Measurements from ENCODE around the gene SHLD2. TPM values are rescaled to one million over a fixed set of nuclear protein-coding genes. Genes with fewer than 3 reads are reported as not detected.
"Not testable (repeated sequence)": the region's sequence is repeated elsewhere in the genome, so short reads cannot be mapped to it uniquely, and the experiment has no call there.

The SHLD2 gene
- total RNA-seq, 1 experiment from 2014 or later: 32.4 TPM

DNA sequence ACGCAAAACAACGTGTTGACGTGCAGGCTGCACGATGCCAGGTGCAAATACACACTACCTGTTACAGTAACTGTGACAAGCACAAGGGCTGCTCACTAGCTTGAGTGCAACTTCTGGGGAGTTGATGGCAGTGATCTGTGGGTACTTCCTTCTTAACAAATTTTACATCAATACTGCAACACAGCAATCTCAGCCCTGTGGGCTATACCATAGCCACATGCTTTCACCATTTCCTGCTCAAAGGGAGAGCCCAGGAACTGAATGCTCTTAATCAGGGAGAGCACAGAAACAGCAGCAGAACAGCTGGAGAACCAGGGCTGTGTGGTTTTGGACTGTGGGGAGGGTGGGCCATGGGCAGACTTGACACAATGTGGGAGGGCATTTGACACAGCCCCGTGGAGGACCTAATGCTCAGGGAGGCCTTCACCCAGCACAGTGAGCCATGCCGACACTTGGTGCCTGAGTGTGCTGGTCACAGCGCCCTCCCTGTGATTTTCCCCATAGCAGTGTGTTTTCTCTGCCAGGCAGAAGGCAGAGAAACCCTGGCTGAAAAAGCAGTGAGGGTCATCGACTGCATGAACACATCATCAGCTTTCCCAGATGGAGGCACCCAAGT lies 118.3 kb downstream of the SHLD2 start:
- DNase-seq (ENCODE audit: low read depth): not testable (repeated sequence)

DNA sequence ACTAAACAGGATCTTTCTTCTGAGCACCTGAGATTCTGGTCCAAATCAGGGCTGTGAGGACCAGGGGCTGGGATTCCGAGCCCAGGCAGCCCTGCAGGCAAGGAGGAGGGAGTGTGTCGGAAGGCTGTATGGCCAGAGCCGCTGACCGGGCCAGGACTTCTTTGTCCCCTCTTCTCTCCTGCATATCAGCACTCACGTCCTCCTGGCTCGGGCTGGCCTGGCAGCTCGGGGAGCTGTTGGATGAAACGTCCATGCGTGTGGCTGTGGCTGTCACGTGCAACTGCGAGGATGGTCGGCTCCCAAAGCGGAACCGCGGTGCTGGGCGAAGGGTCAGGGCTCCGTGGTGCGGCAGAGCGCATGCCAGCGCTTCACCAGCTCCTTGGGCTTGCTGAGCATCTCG lies 118.8 kb downstream of the SHLD2 start:
- not testable (repeated sequence) for DNase-seq (ENCODE audit: low read depth)

DNA sequence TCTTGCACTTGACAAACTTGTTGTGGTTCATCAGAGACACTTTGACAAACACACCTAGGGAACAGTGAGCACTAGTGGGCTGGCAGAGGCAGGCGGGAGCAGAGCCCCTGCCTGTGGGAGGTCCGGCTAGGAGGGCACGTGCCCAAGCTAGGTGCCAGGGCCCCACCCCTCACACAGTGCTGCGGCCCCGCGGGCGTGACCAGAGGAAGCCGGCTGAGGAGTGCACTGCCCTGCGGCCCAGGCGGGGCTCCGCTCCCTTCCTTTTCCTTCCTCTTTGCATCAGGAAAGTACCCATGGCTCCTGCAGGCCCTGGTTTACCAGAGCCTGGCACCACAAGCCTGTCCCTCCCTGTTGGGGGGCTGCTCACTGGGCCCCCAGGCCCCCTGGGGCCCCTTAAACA lies 121.1 kb downstream of the SHLD2 start:
- not testable (repeated sequence) for DNase-seq (ENCODE audit: low read depth)

DNA sequence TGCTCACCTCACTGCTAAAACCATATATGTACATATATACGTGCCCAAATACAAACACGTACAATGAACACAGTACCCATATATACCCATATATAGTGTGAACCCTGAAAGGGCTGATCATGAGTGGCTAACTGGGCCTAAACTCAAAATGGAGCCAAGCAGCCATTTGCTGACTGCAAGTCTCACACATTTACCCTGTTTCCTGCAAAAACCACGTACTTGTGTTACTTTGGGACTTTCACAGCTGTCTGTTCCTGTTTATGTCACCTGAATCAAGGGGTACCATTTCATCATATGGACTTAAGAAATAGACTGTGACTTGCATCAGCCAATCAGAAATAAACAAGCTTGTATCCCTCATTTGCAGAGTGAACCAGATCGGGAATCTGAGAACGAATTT lies 124.4 kb downstream of the SHLD2 start:
- not testable (repeated sequence) for DNase-seq (ENCODE audit: low read depth)

DNA sequence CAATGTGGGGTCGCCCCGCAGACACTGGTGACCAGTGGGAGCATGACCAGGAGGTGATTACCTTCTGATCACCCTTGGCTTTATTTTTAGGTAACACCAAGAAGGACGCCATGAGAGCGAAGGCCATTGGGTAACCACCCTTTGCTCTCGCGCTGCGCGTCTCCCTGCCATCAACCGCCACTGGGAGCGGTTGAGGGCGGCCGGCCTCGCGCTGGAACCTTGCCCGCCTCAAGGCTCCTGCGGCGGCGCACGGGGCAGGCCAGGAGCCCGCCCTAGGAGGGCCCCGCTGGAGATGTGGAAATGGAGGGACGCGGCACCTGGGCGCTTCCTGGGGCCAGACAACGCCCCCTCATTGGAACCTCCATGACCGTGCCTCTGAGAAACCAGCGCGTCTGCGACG lies 127.8 kb downstream of the SHLD2 start:
- not testable (repeated sequence) for DNase-seq (ENCODE audit: low read depth)

DNA sequence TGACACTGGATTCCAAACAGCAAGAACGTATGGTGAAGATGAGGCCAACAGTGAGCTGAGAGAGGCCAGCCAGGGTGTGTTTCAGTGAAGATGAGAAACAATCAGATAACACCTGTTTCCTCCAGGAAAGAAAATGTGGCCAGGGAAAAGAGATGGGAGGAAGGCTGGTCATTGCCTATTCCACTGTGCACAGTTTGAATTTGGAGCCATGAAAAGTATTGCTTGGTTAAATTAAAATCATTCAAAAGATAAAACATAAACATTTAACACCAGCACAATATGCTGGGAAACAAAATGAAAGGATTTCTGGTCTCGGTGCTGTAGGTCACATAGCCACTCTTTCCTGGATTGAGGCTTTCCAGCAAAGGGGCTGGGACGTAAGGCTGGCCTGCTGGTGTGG lies 130.1 kb downstream of the SHLD2 start, which contains the start of gene NUTM2A:
NUTM2A (plus strand) TSS at position 301 of the 400 bp plus-strand sequence. CDS start 383 bp downstream, outside the sequence.
- DNase-seq (ENCODE audit: low read depth): not testable (repeated sequence)

DNA sequence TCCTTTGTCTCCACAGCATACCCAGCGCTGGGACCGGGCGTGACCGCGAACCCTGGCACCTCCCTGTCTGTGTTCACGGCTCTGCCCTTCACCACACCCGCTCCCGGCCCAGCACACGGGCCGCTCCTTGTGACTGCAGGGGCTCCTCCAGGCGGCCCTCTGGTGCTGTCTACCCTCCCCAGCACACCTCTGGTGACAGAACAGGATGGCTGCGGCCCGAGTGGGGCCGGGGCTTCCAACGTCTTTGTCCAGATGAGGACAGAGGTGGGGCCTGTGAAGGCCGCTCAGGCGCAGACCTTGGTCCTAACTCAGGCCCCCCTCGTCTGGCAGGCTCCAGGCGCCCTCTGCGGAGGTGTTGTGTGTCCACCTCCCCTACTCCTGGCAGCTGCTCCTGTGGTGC lies 133.2 kb downstream of the SHLD2 start:
- DNase-seq (ENCODE audit: low read depth): not testable (repeated sequence)

DNA sequence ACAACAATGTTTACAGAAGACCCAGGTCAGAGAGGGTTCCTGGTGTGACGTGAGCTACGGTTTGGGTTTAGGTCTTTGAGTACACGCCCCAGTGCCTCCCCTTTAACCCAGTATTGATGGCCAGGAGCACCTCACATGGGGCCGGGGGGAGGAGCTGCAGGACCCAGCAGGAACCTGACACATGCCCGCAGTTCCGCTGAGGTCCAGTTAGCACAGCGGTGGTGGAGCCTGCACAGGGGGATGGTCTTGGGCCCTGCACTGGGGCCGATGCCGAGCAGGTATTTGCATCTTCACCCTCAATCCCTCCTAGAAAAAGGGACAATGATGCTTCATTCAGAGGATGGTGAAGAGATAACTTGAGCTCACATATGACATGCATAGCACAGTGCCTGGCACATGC lies 134.2 kb downstream of the SHLD2 start:
- DNase-seq (ENCODE audit: low read depth): not testable (repeated sequence)

DNA sequence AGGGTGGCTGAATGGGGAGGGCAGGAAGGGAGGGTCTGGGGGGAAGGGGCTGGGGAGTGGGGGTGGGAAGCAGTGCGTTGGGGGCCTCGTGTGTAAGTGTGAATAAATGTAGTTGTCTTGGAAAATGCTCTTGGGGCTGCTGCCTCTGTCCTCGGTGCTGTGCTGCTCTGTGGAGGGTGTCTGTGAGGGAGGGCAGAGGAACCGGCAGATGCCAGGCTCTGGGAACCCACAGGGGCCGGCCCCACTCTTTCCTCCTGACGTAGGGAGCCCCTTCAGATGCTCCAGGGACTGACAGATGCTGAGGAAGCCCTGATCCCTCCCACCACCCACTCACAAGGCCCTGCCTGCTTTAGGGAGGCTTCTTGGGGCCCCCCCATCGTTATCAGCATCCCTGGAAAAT lies 139.8 kb downstream of the SHLD2 start:
- not testable (repeated sequence) for DNase-seq (ENCODE audit: low read depth)

DNA sequence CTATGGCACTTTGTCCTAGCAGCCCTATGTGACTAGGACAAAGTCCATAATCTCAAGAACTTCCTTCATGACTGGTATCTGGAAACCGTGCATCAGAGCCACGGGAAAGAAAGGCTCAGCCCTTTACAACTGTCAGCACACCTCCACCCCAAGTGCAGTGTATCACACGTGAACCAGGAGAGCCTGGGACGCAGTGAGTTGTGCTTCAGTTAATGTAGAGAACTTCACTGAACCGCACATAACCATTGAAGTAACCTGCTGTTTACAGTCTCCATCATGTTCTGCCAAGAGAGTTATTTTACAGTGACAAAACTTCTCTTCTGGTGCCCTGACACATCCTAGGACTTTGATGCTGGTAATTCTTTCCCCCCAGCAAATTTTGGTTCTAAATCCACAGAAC lies 142.2 kb downstream of the SHLD2 start:
- DNase-seq (ENCODE audit: low read depth): not testable (repeated sequence)

DNA sequence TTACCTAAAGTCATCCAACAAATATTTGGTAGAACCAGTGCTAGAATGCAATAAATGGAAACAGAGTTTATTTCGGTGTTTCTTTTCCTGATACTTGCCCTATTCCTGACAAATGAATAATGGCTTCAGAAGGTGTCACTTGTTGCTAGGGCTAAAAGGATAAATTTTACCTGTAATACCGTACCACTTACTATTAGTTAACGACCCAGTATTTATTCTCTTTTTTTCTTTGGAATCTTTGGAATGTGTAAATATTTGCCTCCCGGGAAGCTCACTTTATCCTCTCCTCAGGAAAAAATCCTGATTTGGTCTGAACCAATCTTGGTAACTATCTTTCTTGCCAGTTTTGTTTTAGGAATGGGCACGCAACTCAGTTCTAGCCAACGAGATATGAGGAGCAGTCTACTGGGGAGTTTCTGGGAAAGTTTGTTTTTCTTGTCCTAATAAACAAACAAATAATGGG lies 144.4 kb downstream of the SHLD2 start:
- not testable (repeated sequence) for DNase-seq (ENCODE audit: low read depth)

Other genes starting within 250 kb of the SHLD2 start
- gene MMRN2, start 137.6 kb upstream of the SHLD2 start, total RNA-seq (2014; rRNA removed): 0.51 and 1.9 TPM in 2 replicates
- 4.4 and 5.0 TPM in 2 replicates for gene SNCG, start 136.6 kb upstream of the SHLD2 start, total RNA-seq (2014; rRNA removed)
- 2.5 and 3.2 TPM in 2 replicates for gene ADIRF, start 126.7 kb upstream of the SHLD2 start, total RNA-seq (2014; rRNA removed)
- not detected in 2 replicates for gene FAM25A, start 74.9 kb upstream of the SHLD2 start, total RNA-seq (2014; rRNA removed)
- 194 and 203 TPM in 2 replicates for gene GLUD1, start 363 bp upstream of the SHLD2 start, total RNA-seq (2014; rRNA removed)
- gene NUTM2A, start 130.2 kb downstream of the SHLD2 start, total RNA-seq (2014; rRNA removed): 0.06 and 0.26 TPM in 2 replicates

All from LHCN-M2 (cell line).